Mammary epithelial cell (primary cell): ENCODE results near the gene TRAF1.

ENCODE experiments used
- EZH2 ChIP-seq: IDR thresholded peaks from 2 replicates; pipeline ENCODE4 v1.6.1; 2012; ENCODE audit warnings: low read length, inconsistent platforms, borderline replicate concordance
- TF ChIP-seq, protein P1 (sequence below), 2 donors: IDR thresholded peaks in 1 of 2; conservative IDR thresholded peaks in 1 of 2; 2 replicates each; pipeline ENCODE4 v1.5.1; 2011 to 2012; ENCODE audit warnings: inconsistent platforms in 2 of 2, low read length in 2 of 2, mild to moderate bottlenecking in 2 of 2, control low read depth in 1 of 2, low read depth in 1 of 2; ENCODE audit not compliant: insufficient read depth in 1 of 2; ENCODE audit errors: extremely low read depth in 1 of 2

DNA sequence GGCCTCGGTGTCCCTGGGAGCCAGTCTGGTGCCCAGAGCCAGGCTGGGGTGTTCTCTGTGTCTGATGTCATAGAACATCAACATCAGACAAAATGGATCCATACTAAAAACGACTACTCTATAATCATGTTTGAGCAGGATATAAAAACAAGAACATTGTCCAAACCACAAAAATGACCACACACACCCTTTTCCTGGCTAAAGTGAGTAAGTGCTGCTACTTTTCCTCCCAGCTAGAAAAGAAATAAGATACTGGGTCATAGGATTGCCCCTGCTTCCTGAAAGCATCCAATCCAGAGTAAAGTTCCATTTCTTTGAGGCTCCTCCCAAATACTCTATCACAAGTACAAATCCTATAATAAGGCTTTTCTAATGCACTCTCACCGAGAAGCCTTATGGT is 19.7 kb upstream of the TRAF1 start:
- TF ChIP-seq, protein P1, sequence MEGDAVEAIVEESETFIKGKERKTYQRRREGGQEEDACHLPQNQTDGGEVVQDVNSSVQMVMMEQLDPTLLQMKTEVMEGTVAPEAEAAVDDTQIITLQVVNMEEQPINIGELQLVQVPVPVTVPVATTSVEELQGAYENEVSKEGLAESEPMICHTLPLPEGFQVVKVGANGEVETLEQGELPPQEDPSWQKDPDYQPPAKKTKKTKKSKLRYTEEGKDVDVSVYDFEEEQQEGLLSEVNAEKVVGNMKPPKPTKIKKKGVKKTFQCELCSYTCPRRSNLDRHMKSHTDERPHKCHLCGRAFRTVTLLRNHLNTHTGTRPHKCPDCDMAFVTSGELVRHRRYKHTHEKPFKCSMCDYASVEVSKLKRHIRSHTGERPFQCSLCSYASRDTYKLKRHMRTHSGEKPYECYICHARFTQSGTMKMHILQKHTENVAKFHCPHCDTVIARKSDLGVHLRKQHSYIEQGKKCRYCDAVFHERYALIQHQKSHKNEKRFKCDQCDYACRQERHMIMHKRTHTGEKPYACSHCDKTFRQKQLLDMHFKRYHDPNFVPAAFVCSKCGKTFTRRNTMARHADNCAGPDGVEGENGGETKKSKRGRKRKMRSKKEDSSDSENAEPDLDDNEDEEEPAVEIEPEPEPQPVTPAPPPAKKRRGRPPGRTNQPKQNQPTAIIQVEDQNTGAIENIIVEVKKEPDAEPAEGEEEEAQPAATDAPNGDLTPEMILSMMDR (conservative IDR thresholded peaks at IDR 0.05 in 1 of 2, IDR thresholded peaks at IDR 0.05 in 1 of 2; ENCODE audit: extremely low read depth in 1 of 2, insufficient read depth in 1 of 2, low read depth in 1 of 2, low read length in 2 of 2): no peak
- TF ChIP-seq EZH2: no peak
